ENCODE data around the gene ZNF658. TPM values are rescaled to one million over a fixed set of nuclear protein-coding genes. Genes with fewer than 3 reads are reported as not detected.
"Not testable (repeated sequence)": the region's sequence is repeated elsewhere in the genome, so short reads cannot be mapped to it uniquely, and the experiment has no call there.

ZNF658 gene
- polyA plus RNA-seq, 3 donors, result 0.32 to 0.69 (median 0.52) TPM

DNA sequence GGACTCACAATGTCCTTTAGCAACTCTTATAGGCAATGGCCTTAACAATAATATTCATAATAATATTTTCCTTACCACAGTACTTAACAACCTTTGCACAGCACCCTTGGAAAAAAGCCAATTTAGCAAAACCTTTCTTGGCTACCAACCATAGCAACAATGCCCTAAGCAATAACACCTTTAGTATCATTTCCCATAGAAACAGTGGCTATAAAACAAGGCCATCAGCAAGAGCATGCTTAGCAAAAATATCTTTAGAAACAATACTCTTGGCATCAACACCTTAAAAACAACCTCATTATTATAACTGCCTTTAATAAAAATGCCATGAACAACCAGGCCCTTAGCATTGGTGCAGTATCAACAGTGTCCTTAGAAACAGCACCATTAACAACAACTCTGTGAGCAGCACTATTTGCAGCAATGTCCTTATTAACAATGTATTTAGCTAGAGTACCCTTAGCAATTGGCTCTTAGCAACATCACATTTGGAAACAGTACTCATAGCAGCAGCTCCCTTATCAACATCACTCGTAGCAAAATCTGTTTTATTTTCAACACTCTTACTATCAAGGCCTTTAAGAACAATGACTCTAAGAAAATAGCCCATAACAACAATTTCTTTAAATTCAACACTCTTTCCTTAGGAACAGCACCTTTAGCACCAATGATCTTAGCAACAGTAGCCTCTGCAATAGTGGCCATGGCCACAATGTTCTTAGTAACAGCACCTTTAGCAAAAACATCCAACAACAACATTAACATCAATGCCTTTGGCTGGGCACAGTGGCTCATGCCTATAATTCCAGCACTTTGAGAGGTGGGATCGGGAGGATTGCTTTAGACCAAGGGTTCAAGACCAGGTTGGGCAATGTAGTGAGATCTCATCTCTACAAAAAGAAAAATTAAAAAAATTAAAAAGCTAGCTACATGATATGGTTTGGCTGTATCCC, 39.6 kb downstream of the ZNF658 start:
- DNase-seq; H3K4me1 Mint-ChIP-seq; H3K27me3 ChIP-seq (ENCODE audit: control insufficient read depth in 2 of 2, insufficient read depth in 2 of 2, low read length in 2 of 2); H3K36me3 Mint-ChIP-seq; H3K9me3 ChIP-seq (replicated peaks in 1 of 2; ENCODE audit: control insufficient read depth in 1 of 2, insufficient read depth in 1 of 2, low read length in 2 of 2); H3K9ac ChIP-seq (ENCODE audit: insufficient read depth, low read length, poor library complexity, severe bottlenecking); H3K4me3 Mint-ChIP-seq; intact Hi-C loops (cut with micrococcal nuclease); H3K4me3 ChIP-seq (replicated peaks in 1 of 3; ENCODE audit: low read depth in 2 of 3, low read length in 3 of 3); H3K36me3 ChIP-seq (replicated peaks in 1 of 2; ENCODE audit: control insufficient read depth in 1 of 2, insufficient read depth in 2 of 2, low read length in 2 of 2); H2AFZ ChIP-seq (ENCODE audit: insufficient read depth, low read depth, low read length, poor library complexity, severe bottlenecking); H3K9me3 Mint-ChIP-seq; H3K27me3 Mint-ChIP-seq (ENCODE audit: low read depth in 3 of 3); H4K20me1 ChIP-seq (ENCODE audit: insufficient read depth, low read length); H3K4me2 ChIP-seq (replicated peaks; ENCODE audit: extremely low read depth, low read length, poor library complexity, severe bottlenecking); H3K27ac ChIP-seq (ENCODE audit: low read depth in 1 of 2, low read length in 2 of 2); H3K4me1 ChIP-seq (ENCODE audit: control insufficient read depth in 1 of 2, insufficient read depth in 2 of 2, low read length in 2 of 2); H3K79me2 ChIP-seq (ENCODE audit: insufficient read depth, low read length); H3K27ac Mint-ChIP-seq: not testable (repeated sequence)
- WGBS (ENCODE audit: insufficient coverage), result no CpG with 5 or more reads among the region's 2 CpGs

DNA sequence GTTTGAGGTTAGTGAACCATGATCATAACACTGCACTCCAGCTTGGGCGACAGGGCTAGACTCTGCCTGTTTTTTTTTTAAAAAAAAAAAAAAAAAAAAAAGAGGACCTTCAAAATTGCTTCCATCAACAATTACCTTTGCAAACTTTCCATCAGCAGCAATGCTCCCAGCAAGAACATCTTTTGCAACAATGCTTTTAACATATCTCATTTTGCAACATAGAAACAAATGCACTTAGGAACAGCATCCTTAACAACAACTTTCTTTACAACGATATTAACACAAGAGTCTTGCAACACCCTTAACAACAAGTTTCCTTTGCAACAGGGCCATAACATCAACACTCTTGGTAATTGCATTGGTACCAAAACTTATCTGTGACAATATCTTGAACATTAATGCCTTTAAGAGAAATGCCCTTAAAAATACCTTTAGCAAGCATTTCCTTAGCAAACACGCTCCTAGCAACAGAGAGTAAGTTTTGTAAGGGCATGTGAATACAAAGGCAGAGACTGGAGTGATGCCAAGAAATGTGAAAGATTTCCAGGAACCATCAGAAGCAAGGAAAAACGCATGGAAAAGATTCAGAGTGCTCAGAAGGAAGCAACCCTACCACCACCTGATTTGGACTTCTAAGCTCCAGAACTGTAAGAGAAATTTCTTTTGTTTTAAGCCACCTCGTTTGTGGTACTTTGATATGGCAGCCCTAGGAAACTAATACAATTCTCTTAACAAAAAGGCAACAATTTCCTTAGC, 42.1 kb downstream of the ZNF658 start:
- H3K27me3 ChIP-seq (ENCODE audit: control insufficient read depth in 2 of 2, insufficient read depth in 2 of 2, low read length in 2 of 2); H3K4me1 Mint-ChIP-seq; DNase-seq; H3K27me3 Mint-ChIP-seq (ENCODE audit: low read depth in 3 of 3); H3K36me3 ChIP-seq (replicated peaks in 1 of 2; ENCODE audit: control insufficient read depth in 1 of 2, insufficient read depth in 2 of 2, low read length in 2 of 2); H3K27ac Mint-ChIP-seq; H3K4me1 ChIP-seq (ENCODE audit: control insufficient read depth in 1 of 2, insufficient read depth in 2 of 2, low read length in 2 of 2); H3K36me3 Mint-ChIP-seq; intact Hi-C loops (cut with micrococcal nuclease); H3K79me2 ChIP-seq (ENCODE audit: insufficient read depth, low read length); H3K9me3 ChIP-seq (replicated peaks in 1 of 2; ENCODE audit: control insufficient read depth in 1 of 2, insufficient read depth in 1 of 2, low read length in 2 of 2); H3K4me3 ChIP-seq (replicated peaks in 1 of 3; ENCODE audit: low read depth in 2 of 3, low read length in 3 of 3); H2AFZ ChIP-seq (ENCODE audit: insufficient read depth, low read depth, low read length, poor library complexity, severe bottlenecking); H3K4me2 ChIP-seq (replicated peaks; ENCODE audit: extremely low read depth, low read length, poor library complexity, severe bottlenecking); H3K4me3 Mint-ChIP-seq; H3K27ac ChIP-seq (ENCODE audit: low read depth in 1 of 2, low read length in 2 of 2); H3K9ac ChIP-seq (ENCODE audit: insufficient read depth, low read length, poor library complexity, severe bottlenecking); H3K9me3 Mint-ChIP-seq; H4K20me1 ChIP-seq (ENCODE audit: insufficient read depth, low read length): not testable (repeated sequence)
- no CpG with 5 or more reads among the region's 5 CpGs for WGBS (ENCODE audit: insufficient coverage)

GRCh38 chr9:66952576-66952975, 52.1 kb downstream of the ZNF658 start:
- DNase-seq; H3K4me2 ChIP-seq (replicated peaks; ENCODE audit: extremely low read depth, low read length, poor library complexity, severe bottlenecking); H3K4me3 ChIP-seq (replicated peaks in 1 of 3; ENCODE audit: low read depth in 2 of 3, low read length in 3 of 3); H3K9me3 ChIP-seq (replicated peaks in 1 of 2; ENCODE audit: control insufficient read depth in 1 of 2, insufficient read depth in 1 of 2, low read length in 2 of 2); H3K27ac ChIP-seq (ENCODE audit: low read depth in 1 of 2, low read length in 2 of 2); H3K79me2 ChIP-seq (ENCODE audit: insufficient read depth, low read length); H3K9ac ChIP-seq (ENCODE audit: insufficient read depth, low read length, poor library complexity, severe bottlenecking); H3K27me3 Mint-ChIP-seq (ENCODE audit: low read depth in 3 of 3); H3K4me3 Mint-ChIP-seq; H3K4me1 Mint-ChIP-seq; H3K27ac Mint-ChIP-seq; intact Hi-C loops (cut with micrococcal nuclease); H3K4me1 ChIP-seq (ENCODE audit: control insufficient read depth in 1 of 2, insufficient read depth in 2 of 2, low read length in 2 of 2); H4K20me1 ChIP-seq (ENCODE audit: insufficient read depth, low read length); H3K36me3 Mint-ChIP-seq; H2AFZ ChIP-seq (ENCODE audit: insufficient read depth, low read depth, low read length, poor library complexity, severe bottlenecking); H3K36me3 ChIP-seq (replicated peaks in 1 of 2; ENCODE audit: control insufficient read depth in 1 of 2, insufficient read depth in 2 of 2, low read length in 2 of 2); H3K27me3 ChIP-seq (ENCODE audit: control insufficient read depth in 2 of 2, insufficient read depth in 2 of 2, low read length in 2 of 2); H3K9me3 Mint-ChIP-seq: not testable (repeated sequence)
- WGBS (ENCODE audit: insufficient coverage), result 99% methylated on average over 9 of the region's 11 CpGs

Data from CD14-positive monocyte (primary cell).